ENCODE data around the gene TMEM121B. TPM values are rescaled to one million over a fixed set of nuclear protein-coding genes. Genes with fewer than 3 reads are reported as not detected.

TMEM121B gene
- total RNA-seq, result under 1 TPM; 0.05 to 0.33 (median 0.19) TPM
- long read RNA-seq, result 0 reads

GRCh38 chr22:17121233-17122195, at the start of gene TMEM121B:
TSS of gene TMEM121B (minus strand) at chr22:17121360. CDS start at chr22:17121127, 233 bp downstream.
- TF ChIP-seq, protein P1, sequence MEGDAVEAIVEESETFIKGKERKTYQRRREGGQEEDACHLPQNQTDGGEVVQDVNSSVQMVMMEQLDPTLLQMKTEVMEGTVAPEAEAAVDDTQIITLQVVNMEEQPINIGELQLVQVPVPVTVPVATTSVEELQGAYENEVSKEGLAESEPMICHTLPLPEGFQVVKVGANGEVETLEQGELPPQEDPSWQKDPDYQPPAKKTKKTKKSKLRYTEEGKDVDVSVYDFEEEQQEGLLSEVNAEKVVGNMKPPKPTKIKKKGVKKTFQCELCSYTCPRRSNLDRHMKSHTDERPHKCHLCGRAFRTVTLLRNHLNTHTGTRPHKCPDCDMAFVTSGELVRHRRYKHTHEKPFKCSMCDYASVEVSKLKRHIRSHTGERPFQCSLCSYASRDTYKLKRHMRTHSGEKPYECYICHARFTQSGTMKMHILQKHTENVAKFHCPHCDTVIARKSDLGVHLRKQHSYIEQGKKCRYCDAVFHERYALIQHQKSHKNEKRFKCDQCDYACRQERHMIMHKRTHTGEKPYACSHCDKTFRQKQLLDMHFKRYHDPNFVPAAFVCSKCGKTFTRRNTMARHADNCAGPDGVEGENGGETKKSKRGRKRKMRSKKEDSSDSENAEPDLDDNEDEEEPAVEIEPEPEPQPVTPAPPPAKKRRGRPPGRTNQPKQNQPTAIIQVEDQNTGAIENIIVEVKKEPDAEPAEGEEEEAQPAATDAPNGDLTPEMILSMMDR (IDR thresholded peaks at IDR 0.05), result no peak
- no peak for TF ChIP-seq POLR2A (IDR thresholded peaks at IDR 0.05)
- no peaks in the 10 kb centered on the region for H3K27me3 ChIP-seq
- WGBS (ENCODE audit: insufficient coverage, low coverage, low lambda C conversion rate, missing lambda C conversion rate), result 13% methylated on average over 31 of the region's 69 CpGs

DNA sequence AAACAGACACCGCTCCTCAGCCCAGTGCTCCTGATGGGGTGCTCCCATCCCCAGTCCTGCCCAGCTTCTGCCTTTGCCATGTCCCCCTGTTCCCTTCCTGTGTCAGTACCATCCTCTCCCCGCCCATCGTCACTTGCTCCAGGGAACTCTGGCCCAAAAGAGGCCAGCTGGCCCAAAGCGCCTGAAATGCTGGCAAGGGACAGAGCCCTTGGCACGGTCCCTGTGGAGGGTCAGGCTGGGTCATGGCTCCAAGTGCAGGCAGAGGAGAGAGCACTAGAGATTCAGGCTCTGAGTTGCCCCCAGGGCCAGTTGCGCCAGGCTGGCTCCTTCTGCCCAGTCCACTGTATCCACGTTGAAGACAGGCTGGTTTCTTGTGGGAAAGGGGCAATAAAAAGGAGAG, 46.3 kb upstream of the TMEM121B start:
- peak; percentile 51 to 71 (median 65) for ATAC-seq

More at GRCh38 chr22:17121233-17122195, at the start of gene TMEM121B:
- H3K4me3 ChIP-seq, result peak within 1 kb of the TSS; percentile 38 to 48 (median 43)
- peak; percentile 35 to 70 (median 48) for ATAC-seq
- DNase-seq, result peak in 2 of 3 donors; percentile 67 to 74
- no peaks in the 10 kb centered on the region for H3K9me3 ChIP-seq
- H3K4me1 ChIP-seq, result peaks cover 0 to 3% (median 0%) of the 10 kb centered on the region in 4 donors
- intact Hi-C loops (cut with DNase I), result no loop called here
- no peak within 1 kb of the TSS for H3K27ac ChIP-seq
- H3K36me3 ChIP-seq, result no peaks in the 10 kb centered on the region

DNA sequence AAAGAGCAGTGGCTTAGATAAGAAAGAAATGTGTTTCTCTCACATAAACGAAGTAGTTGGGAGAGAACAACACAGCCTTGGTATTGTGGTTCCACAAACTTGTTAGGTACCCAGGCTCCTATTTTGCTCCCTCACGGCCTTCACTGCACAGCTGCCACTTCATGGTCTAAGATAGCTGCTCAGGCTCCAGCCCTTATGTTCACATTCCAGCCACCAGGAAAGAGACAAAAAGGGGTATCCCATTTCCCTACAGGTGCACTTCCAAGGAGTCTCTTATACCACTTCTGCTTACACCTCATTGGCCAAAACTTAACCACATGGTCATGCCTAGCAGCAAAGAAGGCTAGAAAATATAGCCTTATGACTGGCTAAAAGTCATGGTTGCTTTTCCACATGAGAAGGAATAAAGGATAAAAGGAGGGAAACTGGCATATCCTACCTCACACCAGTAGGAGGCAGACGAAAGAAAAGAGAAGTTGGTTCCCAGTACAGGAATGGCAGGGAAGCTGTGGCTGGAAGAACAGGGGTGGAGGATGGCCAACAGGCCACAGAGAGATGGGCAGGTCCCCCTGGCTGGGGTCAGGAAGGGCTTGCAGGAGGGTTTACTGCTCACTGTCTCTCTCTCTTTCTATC, 43.3 kb upstream of the TMEM121B start:
- ATAC-seq (no peak), DNase-seq (no peak)
- Histone ChIP-seq H3K27ac (no peak overlapping the region), H3K9me3 (no peaks in the 10 kb centered on the region), H3K4me3 (no peak overlapping the region), H3K36me3 (no peaks in the 10 kb centered on the region), H3K4me1 (peaks cover 0 to 28% (median 9%) of the 10 kb centered on the region in 4 donors), H3K27me3 (no peaks in the 10 kb centered on the region)
- TF ChIP-seq, protein P1 (IDR thresholded peaks at IDR 0.05), result peak in 1 of 4 donors; percentile 13
- no peak for TF ChIP-seq POLR2A (IDR thresholded peaks at IDR 0.05)
- intact Hi-C loops (cut with DNase I), result loop anchor here in 1 of 2 donors (10.0 kb wide), 1 partner anchor 80 kb away; the partner anchor contains the start of gene IL17RA
- 75% methylated on average over 2 of the region's 3 CpGs for WGBS (ENCODE audit: insufficient coverage, low coverage, low lambda C conversion rate, missing lambda C conversion rate)

More for the DNA sequence above, 46.3 kb upstream of the TMEM121B start:
- H3K9me3 ChIP-seq, result no peaks in the 10 kb centered on the region
- 10% methylated on average over 7 of the region's 7 CpGs for WGBS (ENCODE audit: insufficient coverage, low coverage, low lambda C conversion rate, missing lambda C conversion rate)
- no peaks in the 10 kb centered on the region for H3K36me3 ChIP-seq
- H3K4me3 ChIP-seq, result peak overlapping the region in 1 of 3 donors; percentile 40
- no peak overlapping the region for H3K27ac ChIP-seq
- H3K27me3 ChIP-seq, result no peaks in the 10 kb centered on the region
- TF ChIP-seq POLR2A (IDR thresholded peaks at IDR 0.05), result no peak
- TF ChIP-seq, protein P1 (IDR thresholded peaks at IDR 0.05), result no peak
- peaks cover 0 to 21% (median 8%) of the 10 kb centered on the region in 4 donors for H3K4me1 ChIP-seq
- intact Hi-C loops (cut with DNase I), result loop anchor here in 1 of 2 donors (10.0 kb wide), 1 partner anchor 83 kb away; the partner anchor contains the start of gene IL17RA
- DNase-seq, result peak; percentile 83 to 93 (median 91)

- ATAC-seq (peak; percentile 4 to 40 (median 24)), DNase-seq (no peak)
- Histone ChIP-seq H3K9me3 (no peaks in the 10 kb centered on the region), H3K27me3 (no peaks in the 10 kb centered on the region), H3K4me3 (no peak overlapping the region), H3K36me3 (no peaks in the 10 kb centered on the region), H3K27ac (no peak overlapping the region), H3K4me1 (peaks cover 0 to 30% (median 9%) of the 10 kb centered on the region in 4 donors)
- intact Hi-C loops (cut with DNase I), result loop anchor here in 1 of 2 donors (10.0 kb wide), 1 partner anchor 78 kb away; the partner anchor contains the start of gene IL17RA
- WGBS (ENCODE audit: insufficient coverage, low coverage, low lambda C conversion rate, missing lambda C conversion rate), result 56% methylated on average over 7 of the region's 8 CpGs
- TF ChIP-seq, protein P1 (IDR thresholded peaks at IDR 0.05), result no peak
- no peak for TF ChIP-seq POLR2A (IDR thresholded peaks at IDR 0.05)
Observed at GRCh38 chr22:17162731-17163130, 41.6 kb upstream of the TMEM121B start.

Data from right lobe of liver (tissue), 6 donors.